ENCODE data around the gene GET3. TPM values are rescaled to one million over a fixed set of nuclear protein-coding genes. Genes with fewer than 3 reads are reported as not detected.
"Not testable (repeated sequence)": the region's sequence is repeated elsewhere in the genome, so short reads cannot be mapped to it uniquely, and the experiment has no call there.

GET3 gene
- polyA plus RNA-seq, 4 donors: 76.8 to 108 (median 91.6) TPM

DNA sequence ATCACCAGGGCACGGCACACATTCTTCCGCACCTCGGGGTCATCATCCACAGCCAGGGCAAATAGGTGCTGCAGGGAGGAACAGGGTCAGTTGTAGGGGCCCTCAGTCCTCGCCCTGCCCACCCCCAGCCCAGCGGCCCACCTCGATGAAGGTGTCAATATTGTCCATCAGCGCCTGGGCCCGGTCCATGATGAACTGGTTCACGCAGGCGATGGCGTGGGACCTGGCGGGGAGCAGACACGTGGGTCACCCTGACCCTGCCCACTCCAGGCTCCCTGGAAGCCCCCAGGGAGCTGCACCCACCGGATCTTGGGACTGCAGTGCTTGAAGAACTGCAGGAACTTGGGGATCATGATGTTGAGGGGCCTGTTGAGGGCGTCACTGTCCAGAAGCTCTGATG is 22.2 kb upstream of the GET3 start:
- DNase-seq (ENCODE audit: low read depth in 4 of 4, low spot score in 2 of 4): no peak

DNA sequence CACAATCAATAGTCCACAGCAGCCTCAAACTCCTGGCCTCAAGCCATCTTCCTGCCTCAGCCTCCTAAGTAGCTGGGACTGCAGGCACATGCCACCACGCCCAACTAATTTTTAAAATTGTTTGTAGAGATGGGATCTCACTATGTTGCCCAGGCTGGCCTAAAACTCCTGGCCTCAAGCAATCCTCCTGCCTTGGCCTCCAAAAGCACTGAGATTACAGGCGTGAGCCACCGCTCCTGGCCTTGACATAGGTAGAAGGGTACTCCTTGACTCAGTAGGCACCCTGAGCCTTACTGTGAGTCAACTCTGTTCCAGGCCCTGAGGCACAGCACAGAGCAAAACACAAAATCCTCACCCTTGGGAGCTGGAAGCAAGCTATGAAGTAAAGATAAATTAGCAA is 21.4 kb upstream of the GET3 start:
- DNase-seq (ENCODE audit: low read depth in 4 of 4, low spot score in 2 of 4): no peak

DNA sequence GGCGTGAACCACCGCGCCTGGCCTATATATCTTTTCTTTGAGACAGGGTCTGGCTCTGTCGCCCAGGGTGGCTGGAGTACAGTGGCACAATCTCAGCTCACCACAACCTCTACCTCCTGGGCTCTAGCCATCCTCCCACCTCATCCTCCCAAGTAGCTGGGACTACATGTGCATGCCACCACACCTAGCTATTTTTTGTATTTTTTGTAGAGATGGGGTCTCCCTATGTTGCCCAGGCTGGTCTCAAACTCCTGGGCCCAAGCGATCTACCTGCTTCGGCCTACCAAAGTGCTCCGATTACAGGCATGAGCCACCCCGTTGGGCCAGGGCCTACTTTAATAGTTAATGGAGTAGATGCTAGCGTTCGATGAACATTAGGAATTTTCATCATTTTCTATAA is 17.0 kb upstream of the GET3 start:
- DNase-seq (ENCODE audit: low read depth in 4 of 4, low spot score in 2 of 4): no peak

DNA sequence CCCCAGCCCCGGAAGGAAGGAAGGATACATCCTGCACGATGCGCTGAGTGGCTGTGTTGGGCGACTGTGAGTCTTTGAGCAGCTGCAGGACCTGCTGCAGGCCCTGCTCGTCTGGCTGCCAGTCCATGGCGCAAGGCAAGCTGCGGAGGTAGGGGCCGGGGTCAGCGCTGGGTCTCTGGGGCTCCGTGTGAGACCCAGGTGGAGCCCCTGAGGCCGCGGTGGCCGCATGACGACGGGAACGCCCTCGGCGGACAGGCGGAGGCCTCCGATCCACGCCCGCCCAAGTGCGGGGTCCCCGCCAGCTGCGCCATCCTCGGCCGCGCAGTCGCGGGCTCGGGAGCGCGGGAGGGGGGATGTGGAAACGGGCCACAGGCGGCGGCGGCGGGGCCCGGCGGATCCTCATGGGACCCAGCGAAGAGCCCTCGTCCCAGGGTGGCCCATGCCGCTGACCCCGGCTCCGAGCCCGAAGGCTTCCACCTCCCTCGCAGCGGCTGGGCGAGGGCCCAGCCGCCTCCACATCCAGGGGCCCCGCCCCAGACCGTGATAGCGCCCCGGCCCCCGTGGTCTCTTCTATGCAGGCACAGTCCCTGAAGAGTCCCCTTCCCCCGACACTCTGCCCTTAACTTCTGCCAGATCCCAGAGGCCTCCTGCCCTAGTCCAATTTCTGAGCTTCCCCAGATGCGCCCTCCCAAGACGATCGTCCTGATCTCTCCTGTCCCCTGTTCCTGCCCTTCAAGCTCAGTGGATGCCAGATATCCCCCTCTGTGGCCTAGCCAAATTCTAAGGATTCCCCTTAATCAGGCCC is 16.2 kb upstream of the GET3 start:
- DNase-seq (ENCODE audit: low read depth in 4 of 4, low spot score in 2 of 4): no peak

DNA sequence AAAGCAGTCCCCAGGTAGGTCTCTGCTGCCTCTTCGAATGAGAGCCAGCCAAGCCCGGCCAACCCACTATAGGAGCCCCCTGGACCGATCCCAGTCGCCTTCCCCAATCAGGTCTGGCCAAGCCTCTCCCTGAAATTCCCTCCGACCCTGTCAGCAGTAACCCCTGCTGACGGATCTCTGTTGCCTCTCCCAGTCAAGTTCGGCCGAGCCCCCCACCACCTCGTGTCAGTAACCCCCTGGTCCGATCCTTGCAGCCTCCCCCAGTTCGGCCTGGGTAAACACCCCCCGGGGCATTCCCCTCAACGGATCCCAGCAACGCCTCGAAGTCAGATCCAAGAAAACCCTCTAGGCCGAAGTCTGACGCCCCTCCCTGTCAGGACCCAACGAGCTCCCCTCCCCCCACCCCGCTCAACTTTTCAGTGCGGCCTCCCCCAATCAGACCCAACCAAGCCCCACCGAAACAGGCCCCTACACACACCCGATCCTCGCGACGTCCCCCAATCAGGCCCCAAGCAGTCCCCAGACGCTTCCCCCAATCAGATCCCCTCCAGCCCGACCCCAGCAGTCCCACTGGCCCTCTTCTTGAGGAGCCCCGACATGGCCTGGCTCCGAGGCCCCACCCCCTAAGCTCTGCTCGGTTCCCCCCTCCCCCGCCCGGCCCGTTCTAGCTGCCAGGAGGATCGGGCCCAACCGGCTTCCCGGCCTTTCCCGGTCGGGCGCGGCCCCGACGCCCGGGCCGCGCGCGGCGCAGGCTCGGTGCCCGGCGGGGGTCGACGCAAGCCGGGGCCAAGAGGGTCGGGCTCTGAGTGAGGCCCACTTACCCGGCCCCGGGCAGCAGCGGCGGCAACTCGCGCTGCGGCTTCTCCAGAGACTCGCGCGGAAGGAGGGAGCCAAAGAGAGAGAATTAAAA is 15.4 kb upstream of the GET3 start:
- DNase-seq (ENCODE audit: low read depth in 4 of 4, low spot score in 2 of 4): peak in 1 of 4 donors; percentile 65

DNA sequence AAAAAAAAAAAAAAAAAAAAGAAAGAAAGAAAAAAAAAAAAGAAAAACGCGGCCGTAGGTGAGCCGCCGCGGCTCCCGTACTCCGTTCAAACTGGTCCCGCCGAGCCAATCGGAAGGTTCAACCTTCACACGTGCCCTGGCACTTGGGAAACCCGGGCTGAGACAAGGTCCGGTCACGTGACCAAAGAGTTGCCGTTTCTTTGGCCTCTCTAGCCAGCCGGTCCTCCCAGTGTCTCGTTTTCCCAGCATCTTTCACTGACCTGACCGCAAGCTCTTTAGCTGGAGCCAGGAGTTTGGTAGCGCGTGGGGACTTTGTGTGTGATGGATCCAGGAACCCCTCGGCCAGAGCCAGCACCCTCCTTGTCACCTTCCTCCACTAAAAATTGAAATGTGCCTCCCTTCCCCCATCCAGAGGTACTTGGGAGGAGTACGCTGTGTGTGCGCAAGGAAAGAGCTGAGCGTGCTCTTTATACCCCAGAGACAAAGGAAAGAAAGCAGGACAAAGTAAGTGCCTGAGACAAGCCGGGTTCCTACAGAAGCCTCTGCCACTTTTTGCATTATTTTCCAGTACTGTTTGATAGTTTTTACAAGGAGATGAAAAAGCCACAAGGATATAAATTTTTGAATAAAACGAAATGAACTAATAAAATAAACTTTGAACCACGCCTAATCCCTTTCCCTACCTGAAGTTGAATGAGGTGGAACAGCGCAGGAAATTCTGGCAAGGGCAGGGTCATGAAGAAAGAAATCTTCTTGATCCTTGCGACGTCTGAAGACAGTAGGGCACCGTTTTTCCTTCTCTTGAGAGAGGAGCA is 14.5 kb upstream of the GET3 start:
- DNase-seq (ENCODE audit: low read depth in 4 of 4, low spot score in 2 of 4): peak; percentile 93 to 98 (median 96)

DNA sequence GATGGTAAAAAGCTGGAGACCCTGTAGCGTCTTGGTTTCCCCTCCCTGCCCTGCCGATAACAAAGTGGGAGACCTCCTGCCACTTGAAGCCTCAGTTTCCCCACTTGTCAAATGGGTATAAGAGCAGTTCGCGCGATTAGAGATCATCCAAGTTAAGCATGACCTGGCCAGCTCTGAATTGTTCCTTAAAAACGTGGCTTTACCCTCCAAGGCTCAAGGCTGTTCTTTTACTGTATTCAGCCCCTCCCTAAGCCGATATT is 14.0 kb upstream of the GET3 start:
- no peak for DNase-seq (ENCODE audit: low read depth in 4 of 4, low spot score in 2 of 4)

DNA sequence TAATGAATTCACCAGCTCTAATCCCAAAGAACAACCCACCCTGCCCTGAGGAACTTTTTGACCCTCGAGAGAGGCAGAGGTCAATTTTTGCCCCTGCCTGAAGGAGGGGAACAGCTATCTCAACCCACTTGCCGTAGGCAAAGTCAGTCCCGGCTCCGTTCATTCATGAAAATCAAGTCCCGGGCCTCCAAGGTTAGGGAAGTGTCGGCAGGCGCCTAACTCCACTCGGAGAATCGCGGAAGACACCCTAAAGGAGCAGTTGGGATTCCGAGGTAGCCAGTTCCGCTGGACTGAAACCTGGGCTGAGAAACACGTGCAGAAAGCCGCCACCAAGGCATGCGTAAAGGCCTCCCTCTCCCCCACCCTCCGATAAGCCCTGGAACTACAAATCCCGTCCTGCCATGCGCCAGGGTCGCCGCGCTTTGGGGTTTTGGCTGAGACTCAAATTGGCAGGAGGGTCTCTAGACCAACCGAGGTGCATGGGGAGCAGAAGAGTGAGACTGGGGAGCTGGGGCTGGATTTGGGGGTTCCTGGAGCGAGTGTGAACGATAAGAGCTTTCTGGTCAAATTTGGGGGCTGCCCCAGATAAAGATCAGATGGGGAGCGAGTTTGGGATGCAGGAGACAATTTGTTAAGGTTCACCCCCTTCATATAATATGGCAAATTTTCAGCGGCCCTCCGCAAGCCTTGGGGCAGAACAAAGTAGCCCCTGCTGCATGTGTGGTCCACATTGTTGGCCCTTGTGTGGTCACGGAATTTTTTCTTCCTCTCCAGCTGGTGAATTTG is 13.5 kb upstream of the GET3 start, which contains the start of gene TNPO2:
Gene TNPO2 (minus strand): TSS at position 292 of the 786 bp plus-strand sequence. CDS start 2,955 bp downstream, outside the sequence.
- no peak for DNase-seq (ENCODE audit: low read depth in 4 of 4, low spot score in 2 of 4)

DNA sequence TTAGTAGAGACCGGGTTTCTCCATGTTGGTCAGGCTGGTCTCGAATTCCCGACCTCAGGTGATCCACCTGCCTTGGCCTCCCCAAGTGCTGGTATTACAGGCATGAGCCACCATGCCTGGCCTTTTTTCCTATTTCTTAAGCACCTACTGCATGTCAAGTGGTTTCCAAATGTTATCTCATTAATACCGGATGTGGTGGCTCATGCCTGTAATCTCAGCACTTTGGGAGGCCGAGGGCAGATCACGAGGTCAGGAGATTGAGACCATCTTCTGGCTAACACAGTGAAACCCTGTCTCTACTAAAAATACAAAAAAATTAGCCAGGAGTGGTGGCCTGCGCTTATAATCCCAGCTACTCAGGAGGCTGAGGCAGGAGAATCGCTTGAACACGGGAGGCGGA is 11.7 kb upstream of the GET3 start:
- DNase-seq (ENCODE audit: low read depth in 4 of 4, low spot score in 2 of 4): not testable (repeated sequence)

DNA sequence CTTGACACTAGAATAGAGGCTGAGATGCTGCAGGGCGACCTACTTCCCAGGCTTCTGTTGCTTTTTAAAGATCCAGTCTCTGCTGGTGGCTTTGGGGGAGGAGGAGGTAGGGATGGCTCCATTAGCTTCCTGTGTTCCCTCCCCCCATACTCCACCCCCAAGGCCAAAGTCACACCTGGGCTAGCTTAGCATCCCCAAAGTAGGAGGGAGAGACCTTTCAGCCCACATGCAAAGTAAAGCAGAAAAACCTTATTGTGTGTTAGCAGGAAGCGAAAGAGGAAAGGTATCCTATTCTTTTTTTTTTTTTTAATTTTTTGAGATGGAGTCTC is 10.3 kb upstream of the GET3 start:
- no peak for DNase-seq (ENCODE audit: low read depth in 4 of 4, low spot score in 2 of 4)

DNA sequence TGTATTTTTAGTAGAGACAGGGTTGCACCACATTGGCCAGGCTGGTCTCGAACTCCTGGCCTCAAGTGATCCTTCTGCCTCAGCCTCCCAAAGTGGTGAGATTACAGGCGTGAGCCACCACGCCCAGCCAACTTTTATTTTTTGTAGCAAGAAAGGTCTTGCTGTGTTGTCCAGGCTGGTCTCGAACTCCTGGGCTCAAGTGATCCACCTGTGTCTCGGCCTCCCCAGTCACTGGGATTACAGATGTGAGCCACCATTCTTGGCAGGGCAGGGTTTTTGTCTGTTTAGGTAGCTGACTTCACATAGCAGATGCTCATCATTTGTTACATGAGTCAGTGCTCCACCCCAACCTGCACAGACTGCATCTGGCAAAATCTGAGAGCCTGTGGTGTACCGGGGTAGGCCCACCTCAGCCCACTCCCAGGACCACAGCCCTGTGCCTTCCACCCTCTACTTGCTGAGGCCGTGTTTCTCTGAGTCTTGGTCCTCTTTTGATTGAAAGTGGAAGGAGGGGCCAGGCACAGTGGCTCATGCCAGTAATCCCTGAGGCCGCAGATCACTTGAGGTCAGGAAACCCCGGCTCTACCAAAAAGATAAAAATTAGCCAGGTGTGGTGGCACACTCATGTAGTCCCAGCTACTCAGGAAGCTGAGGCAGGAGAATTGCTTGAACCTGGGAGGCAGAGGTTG is 9.4 kb upstream of the GET3 start:
- no peak for DNase-seq (ENCODE audit: low read depth in 4 of 4, low spot score in 2 of 4)

DNA sequence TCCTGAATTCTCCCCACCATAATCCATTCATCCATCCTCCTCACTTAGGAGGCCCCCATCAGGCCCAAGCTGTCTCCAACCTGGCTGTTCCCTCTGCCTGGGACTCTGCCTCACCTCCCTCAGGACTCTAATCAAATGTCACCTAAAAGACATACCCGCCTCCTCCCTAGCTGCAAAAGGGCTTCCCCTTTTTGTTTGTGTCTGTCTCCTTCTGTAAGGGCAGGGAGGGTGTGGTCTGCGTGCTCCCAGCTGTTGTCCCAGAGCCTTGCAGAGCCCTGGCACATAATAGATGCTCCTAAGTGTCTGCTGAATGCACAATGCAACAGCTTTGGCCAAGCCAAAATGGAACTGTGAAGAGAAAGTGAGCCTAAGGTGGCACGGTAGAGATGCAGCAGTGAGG is 7.2 kb upstream of the GET3 start:
- DNase-seq (ENCODE audit: low read depth in 4 of 4, low spot score in 2 of 4): no peak

DNA sequence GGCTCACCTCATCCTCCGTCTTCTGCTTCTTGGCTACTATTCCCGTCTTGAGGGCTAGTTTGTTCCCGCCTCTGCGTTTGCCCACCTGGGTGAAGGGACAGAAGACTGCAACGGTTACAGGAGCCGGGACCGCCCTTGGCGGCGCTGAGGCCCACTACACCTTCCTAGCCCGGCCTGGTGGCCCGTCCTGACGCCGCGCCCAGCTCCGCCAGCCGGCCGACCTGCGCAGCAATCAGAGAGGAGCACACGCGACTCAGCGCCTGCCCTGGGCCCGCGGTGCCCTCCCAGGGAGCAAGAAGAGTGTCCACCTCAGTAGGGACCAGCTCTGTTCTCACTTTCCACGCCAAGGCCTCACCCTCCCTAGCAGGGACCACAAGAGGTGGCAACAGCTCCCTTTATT is 6.0 kb upstream of the GET3 start:
- no peak for DNase-seq (ENCODE audit: low read depth in 4 of 4, low spot score in 2 of 4)

DNA sequence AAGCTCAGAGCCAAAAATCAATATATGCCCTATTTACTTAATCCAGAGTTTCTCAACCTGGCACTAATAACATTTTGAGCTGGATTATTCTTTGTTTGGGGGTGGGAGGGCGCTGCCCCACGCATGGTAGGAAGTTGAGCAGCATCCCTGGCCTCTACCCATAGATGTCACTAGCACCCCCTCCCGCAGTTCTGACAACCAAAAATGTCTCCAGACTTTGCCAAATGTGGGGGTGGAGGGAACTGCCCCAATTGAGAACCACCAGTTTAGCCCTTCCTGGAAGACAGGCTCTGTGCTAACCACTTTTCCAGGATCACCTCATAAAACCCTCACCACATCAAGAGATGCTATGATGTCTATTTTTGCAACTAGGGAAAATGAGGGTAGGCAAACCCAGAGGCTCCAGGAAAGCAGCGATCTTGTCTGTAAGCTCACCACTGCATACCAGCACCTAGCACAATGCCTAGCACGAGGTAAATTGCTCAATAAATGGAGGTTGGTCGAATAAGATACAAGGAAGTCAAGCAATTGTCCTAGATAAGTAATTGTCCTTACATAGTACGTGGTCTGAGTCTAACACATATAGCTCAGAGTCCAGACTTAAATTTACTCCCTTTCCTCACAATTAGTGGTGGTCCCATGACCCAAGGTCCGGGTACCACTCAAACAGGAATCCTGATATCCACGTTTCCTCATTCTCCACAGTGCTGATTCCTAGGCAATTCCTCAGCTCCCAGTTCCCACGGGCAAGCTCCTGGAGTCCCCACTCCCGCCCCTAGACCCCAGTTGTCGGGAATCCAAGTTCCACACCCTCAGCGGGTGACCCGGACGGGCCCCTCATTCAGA is 3.7 kb upstream of the GET3 start:
- DNase-seq (ENCODE audit: low read depth in 4 of 4, low spot score in 2 of 4): no peak

DNA sequence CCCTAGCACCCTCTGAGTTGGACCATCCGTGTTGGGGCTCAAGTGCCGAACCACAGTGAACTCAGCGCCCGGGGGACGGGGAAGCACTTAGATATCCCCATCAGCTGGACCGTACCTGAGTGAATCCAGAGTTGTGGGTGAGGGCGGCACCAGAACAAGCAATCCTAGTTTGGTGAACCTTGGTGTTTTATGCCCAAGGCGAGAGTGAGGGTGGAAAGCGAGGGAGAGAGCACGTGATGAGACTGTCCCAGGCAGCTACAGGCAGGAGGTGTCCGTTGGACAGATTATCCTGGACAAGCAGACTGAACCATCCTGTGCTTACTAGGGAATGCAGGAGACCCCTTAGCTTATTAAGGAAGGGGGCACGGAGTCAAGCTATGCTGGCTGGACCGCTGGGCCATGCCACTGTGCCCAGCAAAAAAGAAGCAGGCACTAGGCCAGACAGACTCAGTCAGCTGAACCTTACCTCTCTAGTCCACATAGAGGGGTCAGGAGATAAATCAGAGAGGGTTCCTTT is 596 bp downstream of the GET3 start:
- no peak for DNase-seq (ENCODE audit: low read depth in 4 of 4, low spot score in 2 of 4)

DNA sequence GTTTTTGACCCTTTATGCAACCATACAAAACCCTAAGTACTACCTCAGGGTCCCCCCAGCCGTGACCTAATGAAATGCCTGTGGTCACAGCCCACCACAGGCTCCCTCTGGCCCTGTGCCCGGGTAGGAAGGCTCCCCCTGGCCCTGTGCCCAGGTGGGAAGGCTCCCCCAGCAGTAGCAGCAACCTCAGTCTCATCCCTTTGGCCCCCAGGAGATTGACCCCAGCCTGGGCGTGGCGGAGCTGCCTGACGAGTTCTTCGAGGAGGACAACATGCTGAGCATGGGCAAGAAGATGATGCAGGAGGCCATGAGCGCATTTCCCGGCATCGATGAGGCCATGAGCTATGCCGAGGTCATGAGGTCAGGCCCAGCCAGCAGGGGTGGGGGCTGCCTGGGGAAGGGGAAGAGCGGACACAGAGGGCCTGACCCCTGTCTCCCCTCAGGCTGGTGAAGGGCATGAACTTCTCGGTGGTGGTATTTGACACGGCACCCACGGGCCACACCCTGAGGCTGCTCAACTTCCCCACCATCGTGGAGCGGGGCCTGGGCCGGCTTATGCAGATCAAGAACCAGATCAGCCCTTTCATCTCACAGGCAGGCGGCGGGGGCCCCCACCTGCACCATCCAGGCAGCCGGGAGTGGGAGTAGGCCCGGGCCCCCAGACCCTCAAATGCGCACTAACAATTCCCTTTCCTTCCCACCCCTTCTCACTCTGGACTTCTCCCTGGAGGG is 8.0 kb downstream of the GET3 start:
- DNase-seq (ENCODE audit: low read depth in 4 of 4, low spot score in 2 of 4): no peak

DNA sequence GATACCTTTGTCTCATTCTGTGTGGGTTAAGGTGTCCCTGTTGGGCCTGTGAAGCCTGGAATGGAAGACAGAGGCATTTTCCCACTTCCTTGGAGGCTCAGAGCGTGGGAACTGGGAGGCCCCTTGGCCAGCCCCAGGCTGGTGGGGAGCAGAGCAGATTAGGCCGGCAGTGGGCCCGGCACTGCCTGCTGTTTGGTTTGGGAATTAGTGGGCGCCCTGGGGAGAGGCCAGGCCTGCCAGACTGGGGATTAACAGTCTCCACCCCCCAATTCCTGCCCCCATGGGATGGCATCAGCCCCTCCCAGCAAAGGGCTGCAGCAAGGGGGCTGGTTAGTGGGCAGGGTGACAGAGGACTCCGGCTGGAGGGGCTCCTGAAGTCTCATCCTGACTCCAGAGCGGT is 11.2 kb downstream of the GET3 start:
- no peak for DNase-seq (ENCODE audit: low read depth in 4 of 4, low spot score in 2 of 4)

DNA sequence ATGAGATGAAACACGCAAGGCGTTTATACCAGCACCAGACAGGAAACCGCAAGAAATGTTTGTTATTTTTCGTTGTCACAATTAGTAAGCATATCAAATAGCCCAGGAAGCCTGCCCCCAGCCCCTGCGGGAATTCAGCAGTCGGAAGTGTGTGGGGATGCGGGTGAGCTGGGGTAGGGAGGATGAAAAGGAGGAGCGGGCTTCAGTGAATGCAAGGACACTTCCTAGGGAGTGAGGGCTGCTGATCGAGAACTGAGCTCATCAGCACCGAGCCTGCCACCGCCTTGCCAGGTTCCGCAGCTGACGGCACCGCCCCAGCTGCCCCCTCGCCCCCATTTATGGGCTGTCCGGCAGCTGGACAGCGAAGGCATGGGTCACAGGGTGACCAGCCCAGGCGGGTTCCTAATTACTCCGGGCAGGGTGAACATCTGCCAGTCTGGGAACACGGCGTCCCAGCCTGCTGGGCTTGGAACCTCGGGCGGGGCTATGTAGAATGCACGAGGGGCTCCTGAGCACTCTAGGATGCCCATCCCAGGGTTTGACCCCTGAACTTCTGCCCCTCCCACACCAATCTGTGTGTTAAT is 12.7 kb downstream of the GET3 start:
- no peak for DNase-seq (ENCODE audit: low read depth in 4 of 4, low spot score in 2 of 4)

Measured in left renal cortex interstitium (tissue), 4 donors.